GM18909 (cell line): Measurements from ENCODE around the gene RTN4IP1.
"Not testable (repeated sequence)": the region's sequence is repeated elsewhere in the genome, so short reads cannot be mapped to it uniquely, and the experiment has no call there.

Experiments used
- ATAC-seq: cut with Tn5 transposase; IDR thresholded peaks from one replicate; pipeline ENCODE4 v1.9.1; 2021; ENCODE audit warnings: mild to moderate bottlenecking; ENCODE audit not compliant: unreplicated experiment, poor library complexity

Gene RTN4IP1

GRCh38 chr6:106591111-106591825, 38.0 kb downstream of the RTN4IP1 start:
- ATAC-seq: no peak

GRCh38 chr6:106588937-106589336, 40.4 kb downstream of the RTN4IP1 start:
- ATAC-seq: not testable (repeated sequence)

GRCh38 chr6:106586815-106587415, 42.4 kb downstream of the RTN4IP1 start:
- ATAC-seq: no peak

GRCh38 chr6:106581468-106581867, 47.8 kb downstream of the RTN4IP1 start:
- ATAC-seq: no peak

GRCh38 chr6:106579281-106579680, 50.0 kb downstream of the RTN4IP1 start:
- no peak for ATAC-seq

GRCh38 chr6:106574741-106575458, 54.4 kb downstream of the RTN4IP1 start:
- ATAC-seq: no peak

GRCh38 chr6:106572875-106573585, 56.3 kb downstream of the RTN4IP1 start:
- no peak for ATAC-seq

- no peak for ATAC-seq
Observed at GRCh38 chr6:106572436-106572835, 56.9 kb downstream of the RTN4IP1 start.

- ATAC-seq: no peak
Observed at GRCh38 chr6:106569428-106569827, 59.9 kb downstream of the RTN4IP1 start.

GRCh38 chr6:106568530-106568929, 60.8 kb downstream of the RTN4IP1 start:
- no peak for ATAC-seq

GRCh38 chr6:106564476-106564875, 64.8 kb downstream of the RTN4IP1 start:
- ATAC-seq: no peak

GRCh38 chr6:106563614-106564013, 65.7 kb downstream of the RTN4IP1 start:
- ATAC-seq: no peak

- ATAC-seq: no peak
Observed at GRCh38 chr6:106561686-106562405, 67.5 kb downstream of the RTN4IP1 start.

- ATAC-seq: no peak
Observed at GRCh38 chr6:106560996-106561685, 68.2 kb downstream of the RTN4IP1 start.

GRCh38 chr6:106559659-106560058, 69.6 kb downstream of the RTN4IP1 start:
- not testable (repeated sequence) for ATAC-seq

GRCh38 chr6:106558364-106558763, 70.9 kb downstream of the RTN4IP1 start:
- ATAC-seq: no peak

- ATAC-seq: no peak
Observed at GRCh38 chr6:106557837-106558236, 71.5 kb downstream of the RTN4IP1 start.

- ATAC-seq: no peak
Observed at GRCh38 chr6:106556368-106556960, 72.8 kb downstream of the RTN4IP1 start.

- no peak for ATAC-seq
Observed at GRCh38 chr6:106555767-106556166, 73.5 kb downstream of the RTN4IP1 start.
